ENCODE results near the gene BUB1B. TPM values are rescaled to one million over a fixed set of nuclear protein-coding genes. Genes with fewer than 3 reads are reported as not detected.

BUB1B gene
- total RNA-seq, 1 experiment from 2014 or later = 73.0 TPM

GRCh38 chr15:40219801-40220200 is 58.9 kb downstream of the BUB1B start:
- no peak overlapping the region for H3K27ac ChIP-seq (ENCODE audit: low read length)
- ATAC-seq (no peak), DNase-seq (no peak)
- no peaks in the 10 kb centered on the region for H3K27me3 ChIP-seq (ENCODE audit: low read length)
- peaks cover 44% of the 10 kb centered on the region for H3K36me3 ChIP-seq (ENCODE audit: low read depth, low read length)
- no TSS peak for BruUV-seq (replicated peaks)
- no peaks in the 10 kb centered on the region for H3K9me3 ChIP-seq (ENCODE audit: low read length)
- no peak overlapping the region for H2AFZ ChIP-seq (ENCODE audit: low read length)
- ChIA-PET CTCF (interaction anchor here (1.5 kb wide), 1 partner anchor 53 kb away, joined by 3 read pairs; no protein-coding TSS in a partner anchor), POLR2A (ENCODE audit: unreplicated experiment) (no interaction called here)
- H3K79me2 ChIP-seq (ENCODE audit: low read length) = no peaks in the 10 kb centered on the region
- no peak overlapping the region for H3K9ac ChIP-seq (ENCODE audit: low read length)
- TF ChIP-seq, protein P1, sequence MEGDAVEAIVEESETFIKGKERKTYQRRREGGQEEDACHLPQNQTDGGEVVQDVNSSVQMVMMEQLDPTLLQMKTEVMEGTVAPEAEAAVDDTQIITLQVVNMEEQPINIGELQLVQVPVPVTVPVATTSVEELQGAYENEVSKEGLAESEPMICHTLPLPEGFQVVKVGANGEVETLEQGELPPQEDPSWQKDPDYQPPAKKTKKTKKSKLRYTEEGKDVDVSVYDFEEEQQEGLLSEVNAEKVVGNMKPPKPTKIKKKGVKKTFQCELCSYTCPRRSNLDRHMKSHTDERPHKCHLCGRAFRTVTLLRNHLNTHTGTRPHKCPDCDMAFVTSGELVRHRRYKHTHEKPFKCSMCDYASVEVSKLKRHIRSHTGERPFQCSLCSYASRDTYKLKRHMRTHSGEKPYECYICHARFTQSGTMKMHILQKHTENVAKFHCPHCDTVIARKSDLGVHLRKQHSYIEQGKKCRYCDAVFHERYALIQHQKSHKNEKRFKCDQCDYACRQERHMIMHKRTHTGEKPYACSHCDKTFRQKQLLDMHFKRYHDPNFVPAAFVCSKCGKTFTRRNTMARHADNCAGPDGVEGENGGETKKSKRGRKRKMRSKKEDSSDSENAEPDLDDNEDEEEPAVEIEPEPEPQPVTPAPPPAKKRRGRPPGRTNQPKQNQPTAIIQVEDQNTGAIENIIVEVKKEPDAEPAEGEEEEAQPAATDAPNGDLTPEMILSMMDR (conservative IDR thresholded peaks at IDR 0.05; ENCODE audit: low read depth, low read length) = no peak
- TF ChIP-seq EZH2 (IDR thresholded peaks at IDR 0.05; ENCODE audit: low read length, unreplicated experiment) (no peak), EZH2phosphoT487 (IDR thresholded peaks at IDR 0.05; ENCODE audit: borderline replicate concordance, low read length) (no peak)
- H4K20me1 ChIP-seq (ENCODE audit: low read length) = no peaks in the 10 kb centered on the region
- no peaks in the 10 kb centered on the region for H3K9me2 ChIP-seq (replicated peaks; ENCODE audit: low read length)
- no peaks in the 10 kb centered on the region for H3K4me1 ChIP-seq (ENCODE audit: insufficient read depth, low read length)
- H3F3A ChIP-seq (ENCODE audit: low read length, unreplicated experiment) = no peaks in the 10 kb centered on the region
- no peak overlapping the region for H3K4me3 ChIP-seq (ENCODE audit: low read length)
- no peak overlapping the region for H3K4me2 ChIP-seq (ENCODE audit: low read length)
- intact Hi-C loops (cut with micrococcal nuclease) = no loop called here

DNA sequence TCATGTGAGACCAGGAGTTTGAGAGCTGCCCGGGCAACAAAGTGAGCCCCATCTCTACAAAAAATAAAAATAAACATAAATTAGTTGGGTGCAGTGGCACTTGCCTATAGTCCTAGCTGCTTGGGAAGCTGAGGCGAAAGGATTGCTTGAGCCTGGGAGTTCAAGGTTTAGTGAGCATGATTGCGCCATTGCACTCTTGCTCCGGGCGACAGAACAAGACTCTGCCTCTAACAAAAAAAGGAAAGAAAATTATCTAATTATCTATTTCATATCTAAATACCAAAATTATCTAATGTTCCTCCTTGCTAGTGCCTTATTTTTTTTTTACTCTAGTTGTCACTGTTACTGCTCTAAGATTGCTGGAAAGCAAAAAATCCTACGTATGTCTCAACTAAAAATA is 61.3 kb downstream of the BUB1B start:
- intact Hi-C loops (cut with micrococcal nuclease) = no loop called here
- Histone ChIP-seq H3K4me1 (ENCODE audit: insufficient read depth, low read length) (no peaks in the 10 kb centered on the region), H3F3A (ENCODE audit: low read length, unreplicated experiment) (no peaks in the 10 kb centered on the region), H2AFZ (ENCODE audit: low read length) (no peak overlapping the region), H3K4me3 (ENCODE audit: low read length) (no peak overlapping the region), H4K20me1 (ENCODE audit: low read length) (no peaks in the 10 kb centered on the region), H3K9me2 (replicated peaks; ENCODE audit: low read length) (no peaks in the 10 kb centered on the region), H3K4me2 (ENCODE audit: low read length) (no peak overlapping the region), H3K9ac (ENCODE audit: low read length) (no peak overlapping the region), H3K36me3 (ENCODE audit: low read depth, low read length) (peaks cover 46% of the 10 kb centered on the region), H3K27ac (ENCODE audit: low read length) (no peak overlapping the region), H3K79me2 (ENCODE audit: low read length) (no peaks in the 10 kb centered on the region), H3K9me3 (ENCODE audit: low read length) (no peaks in the 10 kb centered on the region), H3K27me3 (ENCODE audit: low read length) (no peaks in the 10 kb centered on the region)
- POLR2A ChIA-PET (ENCODE audit: unreplicated experiment) = no interaction called here
- DNase-seq (no peak), ATAC-seq (no peak)
- CTCF ChIA-PET = no interaction called here
- TF ChIP-seq, protein P1 (conservative IDR thresholded peaks at IDR 0.05; ENCODE audit: low read depth, low read length) = no peak
- TF ChIP-seq EZH2phosphoT487 (IDR thresholded peaks at IDR 0.05; ENCODE audit: borderline replicate concordance, low read length) (no peak), EZH2 (IDR thresholded peaks at IDR 0.05; ENCODE audit: low read length, unreplicated experiment) (no peak)
- no TSS peak for BruUV-seq (replicated peaks)

- intact Hi-C loops (cut with micrococcal nuclease) = no loop called here
- Histone ChIP-seq H3K9me2 (replicated peaks; ENCODE audit: low read length) (no peaks in the 10 kb centered on the region), H3K4me2 (ENCODE audit: low read length) (no peak overlapping the region), H3K9me3 (ENCODE audit: low read length) (no peaks in the 10 kb centered on the region), H3F3A (ENCODE audit: low read length, unreplicated experiment) (no peaks in the 10 kb centered on the region), H3K36me3 (ENCODE audit: low read depth, low read length) (peaks cover 33% of the 10 kb centered on the region), H3K9ac (ENCODE audit: low read length) (no peak overlapping the region), H3K4me1 (ENCODE audit: insufficient read depth, low read length) (no peaks in the 10 kb centered on the region), H3K4me3 (ENCODE audit: low read length) (no peak overlapping the region), H3K79me2 (ENCODE audit: low read length) (no peaks in the 10 kb centered on the region), H3K27me3 (ENCODE audit: low read length) (no peaks in the 10 kb centered on the region), H4K20me1 (ENCODE audit: low read length) (no peaks in the 10 kb centered on the region), H3K27ac (ENCODE audit: low read length) (no peak overlapping the region), H2AFZ (ENCODE audit: low read length) (no peak overlapping the region)
- POLR2A ChIA-PET (ENCODE audit: unreplicated experiment) = no interaction called here
- BruUV-seq (replicated peaks) = no TSS peak
- ATAC-seq (no peak), DNase-seq (no peak)
- CTCF ChIA-PET = no interaction called here
- TF ChIP-seq EZH2 (IDR thresholded peaks at IDR 0.05; ENCODE audit: low read length, unreplicated experiment) (no peak), EZH2phosphoT487 (IDR thresholded peaks at IDR 0.05; ENCODE audit: borderline replicate concordance, low read length) (no peak)
- TF ChIP-seq, protein P1 (conservative IDR thresholded peaks at IDR 0.05; ENCODE audit: low read depth, low read length) = no peak
These were observed 65.9 kb downstream of the BUB1B start for GRCh38 chr15:40226736-40227135.

All from PC-3 (cell line).